ENCODE measurements around the gene CDH1.
"Not testable (repeated sequence)": the region's sequence is repeated elsewhere in the genome, so short reads cannot be mapped to it uniquely, and the experiment has no call there.

CDH1 gene

GRCh38 chr16:68762996-68763756 is 26.1 kb downstream of the CDH1 start:
- DNase-seq: no peak

- DNase-seq: no peak
Observed at GRCh38 chr16:68764862-68765261, 27.8 kb downstream of the CDH1 start.

GRCh38 chr16:68767581-68767980 is 30.5 kb downstream of the CDH1 start:
- DNase-seq: no peak

DNA sequence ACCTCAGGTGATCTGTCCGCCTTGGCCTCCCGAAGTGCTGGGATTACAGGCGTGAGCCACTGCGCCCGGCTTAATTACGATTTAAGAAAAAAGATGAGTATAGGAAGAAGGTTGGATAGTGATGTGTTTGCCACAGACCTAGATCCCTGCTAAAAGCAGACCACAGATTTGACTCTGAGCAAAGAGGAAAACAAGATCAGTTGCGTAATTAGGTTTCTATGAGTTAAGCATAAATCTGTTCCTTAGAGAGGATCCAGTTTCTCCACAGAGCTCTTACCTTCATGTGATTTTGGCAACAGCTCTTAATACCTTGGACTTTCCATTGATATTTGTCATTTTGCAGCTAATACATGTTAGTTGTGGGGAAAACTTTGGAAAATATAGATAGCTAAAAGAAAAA is 31.1 kb downstream of the CDH1 start:
- no peak for DNase-seq

GRCh38 chr16:68768771-68769170 is 31.7 kb downstream of the CDH1 start:
- no peak for DNase-seq

DNA sequence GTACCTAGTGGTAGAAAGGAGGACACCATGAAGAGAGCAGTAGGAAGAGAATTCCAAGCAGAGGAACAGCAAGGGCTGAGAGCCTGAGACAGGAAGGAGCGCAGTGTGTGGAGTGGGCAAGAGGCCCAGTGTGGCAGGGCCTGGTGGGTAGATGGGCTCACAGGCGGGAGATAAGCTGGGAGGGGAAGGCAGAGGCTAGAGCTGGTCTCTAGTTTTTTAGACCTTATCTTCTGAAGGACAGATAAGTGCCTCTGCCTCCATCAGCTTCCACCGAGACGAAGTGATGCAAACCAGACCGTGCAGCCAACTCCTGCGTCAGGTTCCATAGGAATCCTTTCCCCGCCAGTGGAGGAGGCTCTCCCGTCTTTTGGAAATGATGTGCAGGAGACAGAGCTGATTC is 33.6 kb downstream of the CDH1 start:
- no peak for DNase-seq

GRCh38 chr16:68772030-68772681 is 35.1 kb downstream of the CDH1 start:
- no peak for DNase-seq

DNA sequence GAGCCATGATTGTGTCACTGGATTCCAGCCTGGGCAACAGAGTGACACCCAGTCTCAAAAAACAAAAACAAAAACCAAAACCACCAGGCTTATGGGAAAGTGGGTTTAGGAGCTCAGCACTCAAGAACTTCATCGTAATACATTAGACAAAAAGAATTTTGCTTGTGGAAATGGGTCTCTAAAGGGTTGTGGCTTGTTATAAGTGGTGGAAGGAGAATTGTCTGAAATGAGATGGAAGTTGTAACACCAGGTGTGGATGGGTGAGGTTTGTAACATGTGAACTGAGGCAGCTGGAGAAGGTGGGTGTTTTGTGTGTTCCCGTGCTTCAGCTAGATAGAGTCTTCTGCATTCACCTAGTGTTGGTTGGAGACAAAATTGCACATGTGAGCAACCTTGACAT is 35.8 kb downstream of the CDH1 start:
- DNase-seq: no peak

GRCh38 chr16:68774982-68775634 is 38.0 kb downstream of the CDH1 start:
- DNase-seq: no peak

DNA sequence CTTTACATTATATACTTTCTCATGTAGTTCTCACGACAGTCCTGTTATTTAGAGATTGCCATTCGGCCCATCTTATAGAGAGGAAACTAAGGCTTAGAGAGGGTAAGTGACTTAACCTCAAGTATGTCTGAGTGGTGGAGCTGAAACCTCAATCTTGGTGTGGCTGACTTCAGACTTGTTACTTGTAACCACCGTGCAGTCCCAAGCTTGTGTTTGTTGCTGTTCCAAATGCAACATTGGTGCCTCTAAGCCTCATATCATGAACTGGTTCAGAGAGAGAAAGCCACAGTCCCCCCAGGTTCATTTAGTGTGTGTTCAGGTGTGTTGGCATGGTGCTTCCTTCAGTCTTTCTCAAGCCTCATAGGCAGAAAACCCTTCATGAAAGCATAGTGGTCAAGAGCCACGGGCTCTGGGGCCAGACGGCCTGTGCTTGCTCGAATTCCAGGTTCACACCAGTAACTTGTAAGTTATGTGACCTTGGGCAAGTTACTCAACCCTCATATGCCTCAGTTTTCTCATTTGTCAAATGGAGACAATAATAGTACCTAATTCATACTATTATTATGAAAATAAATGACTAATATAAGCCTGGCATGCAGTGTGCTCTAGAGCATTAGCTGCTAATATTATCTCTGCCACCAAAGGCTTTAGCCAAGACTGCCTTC is 39.9 kb downstream of the CDH1 start:
- no peak for DNase-seq

DNA sequence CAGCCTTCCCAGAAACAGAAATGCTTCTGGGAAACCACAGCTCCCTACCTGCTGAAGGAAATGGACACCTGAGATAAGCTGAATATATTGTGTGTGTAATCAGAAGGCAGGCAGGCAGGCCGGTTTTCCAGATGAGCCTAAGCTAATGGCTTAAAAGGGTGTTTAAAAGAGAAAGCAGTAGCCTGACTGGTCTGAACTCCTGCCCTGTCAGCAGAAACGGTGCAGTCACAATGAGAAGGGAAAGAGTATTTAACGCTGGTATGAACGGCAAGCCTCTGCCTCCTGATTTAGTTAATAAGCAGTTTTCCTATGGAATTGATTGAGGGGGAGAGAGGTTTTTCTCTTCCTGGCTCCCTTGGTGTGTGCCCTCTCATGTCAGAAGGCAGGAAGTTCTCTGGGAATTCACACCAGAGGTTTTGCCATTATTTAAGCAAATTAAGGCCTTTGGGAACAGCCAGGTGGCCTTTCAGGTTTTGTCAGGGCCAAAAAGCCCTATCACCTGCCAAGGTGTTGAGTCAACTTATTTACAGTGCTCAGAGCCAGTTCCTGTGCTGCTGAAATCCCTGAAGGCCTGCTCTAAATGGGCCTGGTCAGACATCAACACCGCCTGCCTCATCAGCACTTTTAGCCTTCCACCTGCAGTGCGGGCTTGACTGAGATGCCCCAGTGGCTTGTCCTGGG is 41.6 kb downstream of the CDH1 start:
- no peak for DNase-seq

DNA sequence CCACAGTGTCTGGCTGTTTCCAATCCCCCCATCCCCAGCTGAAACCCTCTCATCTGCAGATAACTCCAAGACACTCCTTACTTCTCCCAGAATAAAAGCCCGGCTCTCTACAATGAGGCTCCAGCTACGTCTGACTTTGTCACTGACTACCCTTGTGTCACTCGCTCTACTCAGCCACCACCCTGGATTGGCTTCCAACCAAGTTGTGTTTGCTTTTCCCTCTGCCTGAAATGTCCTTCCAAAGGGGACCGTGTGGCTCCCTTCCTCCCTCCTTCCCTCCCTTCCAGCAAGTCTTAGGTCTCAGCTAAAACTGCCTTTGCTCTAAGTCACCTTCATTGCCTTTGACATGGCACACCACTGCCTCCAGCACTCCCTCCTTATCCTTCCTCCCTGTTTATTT is 42.8 kb downstream of the CDH1 start:
- no peak for DNase-seq

DNA sequence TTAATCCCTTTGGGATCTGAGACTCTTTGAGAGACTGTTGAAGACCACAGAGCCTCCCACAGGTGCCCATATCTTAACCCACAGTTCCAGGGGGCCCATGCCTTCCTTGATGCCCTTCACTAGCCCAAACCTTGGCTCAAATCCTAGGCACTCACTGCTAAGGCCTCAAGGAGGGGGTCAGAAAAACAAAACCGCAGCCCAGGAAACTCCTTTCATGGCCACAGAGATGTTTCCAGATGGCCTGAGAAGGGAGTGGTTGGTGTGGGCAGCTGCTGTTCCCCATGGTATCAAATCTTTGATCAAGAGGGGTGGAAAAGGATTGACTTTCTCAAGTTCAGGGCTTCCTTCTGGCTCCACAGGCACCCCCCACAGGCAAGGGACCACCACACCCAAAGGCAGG is 44.7 kb downstream of the CDH1 start:
- no peak for DNase-seq

GRCh38 chr16:68782198-68783174 is 45.4 kb downstream of the CDH1 start:
- no peak for DNase-seq

DNA sequence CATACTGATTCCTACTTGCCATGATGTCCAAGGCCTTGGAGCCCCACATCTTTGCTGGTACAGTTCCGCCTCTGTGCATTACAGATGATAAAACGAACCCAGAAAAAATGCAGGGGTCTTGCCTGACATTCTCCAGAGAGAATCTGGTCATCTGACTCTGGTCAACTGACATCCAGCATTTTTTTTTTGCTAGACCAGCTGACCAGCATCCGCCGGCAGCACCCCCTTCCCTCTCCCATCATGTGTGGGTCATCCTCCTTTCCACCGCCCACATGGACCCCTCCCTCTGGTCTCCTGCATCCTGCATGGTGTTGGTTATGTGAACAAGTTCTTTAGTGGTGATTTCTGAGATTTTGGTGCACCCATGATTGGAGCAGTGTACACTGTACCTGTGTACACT is 47.1 kb downstream of the CDH1 start:
- DNase-seq: no peak

- DNase-seq: no peak
Observed at GRCh38 chr16:68784721-68785120, 47.6 kb downstream of the CDH1 start.

DNA sequence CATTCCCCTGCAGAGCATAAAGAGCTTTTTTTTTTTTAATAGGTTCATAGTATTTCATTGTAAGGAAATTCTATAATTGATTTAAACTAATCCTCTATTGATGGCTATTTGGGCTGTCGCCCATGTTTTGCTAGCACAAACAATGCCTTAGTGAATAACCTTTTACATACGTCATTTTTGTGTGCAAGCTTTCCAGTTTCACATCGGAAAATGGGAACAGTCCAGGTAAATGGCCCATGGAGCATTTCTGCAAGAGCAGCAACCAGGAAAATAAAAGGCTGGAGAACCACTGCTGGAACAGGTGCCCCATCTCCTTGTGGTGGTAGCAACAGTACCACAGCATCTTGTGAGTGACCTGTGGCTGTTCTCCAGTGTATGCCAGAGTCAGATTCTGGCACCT is 48.6 kb downstream of the CDH1 start:
- DNase-seq: no peak

DNA sequence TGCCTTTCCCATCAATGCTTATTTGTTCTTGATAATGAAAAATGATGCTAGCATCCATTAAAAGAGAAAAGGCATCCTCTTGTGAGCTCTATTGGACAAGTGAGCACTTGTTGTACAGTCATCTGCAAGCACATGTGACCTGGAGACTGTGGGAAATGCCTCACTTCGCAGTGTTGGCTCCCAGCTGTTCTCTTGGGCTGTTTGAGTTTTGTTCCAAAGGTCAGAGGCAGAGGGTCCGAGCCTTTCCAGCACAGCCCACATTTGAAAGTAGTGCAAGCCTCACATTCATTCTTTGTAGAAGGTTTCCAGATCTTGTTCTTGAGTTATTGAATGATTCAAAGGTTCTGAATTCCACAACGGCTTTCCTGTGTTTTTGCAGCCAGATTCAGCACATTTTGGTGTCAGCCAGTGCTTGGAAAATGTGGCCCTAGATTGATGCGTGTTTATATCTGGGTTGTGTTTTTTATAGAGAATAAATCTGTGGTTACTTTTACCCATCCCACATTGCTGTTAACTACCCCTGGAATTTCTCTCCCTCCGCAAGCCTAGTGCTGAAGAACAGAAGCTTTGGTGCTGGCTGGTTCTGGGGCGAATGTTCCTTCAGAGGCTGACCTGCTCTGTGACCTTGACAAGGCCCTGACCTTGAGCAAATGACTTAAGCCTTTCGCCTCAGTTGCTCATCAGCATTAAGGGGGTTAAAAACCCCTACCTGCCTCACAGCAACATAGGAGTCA is 49.8 kb downstream of the CDH1 start:
- no peak for DNase-seq

GRCh38 chr16:68787419-68787807 is 50.3 kb downstream of the CDH1 start:
- DNase-seq: not testable (repeated sequence)

DNA sequence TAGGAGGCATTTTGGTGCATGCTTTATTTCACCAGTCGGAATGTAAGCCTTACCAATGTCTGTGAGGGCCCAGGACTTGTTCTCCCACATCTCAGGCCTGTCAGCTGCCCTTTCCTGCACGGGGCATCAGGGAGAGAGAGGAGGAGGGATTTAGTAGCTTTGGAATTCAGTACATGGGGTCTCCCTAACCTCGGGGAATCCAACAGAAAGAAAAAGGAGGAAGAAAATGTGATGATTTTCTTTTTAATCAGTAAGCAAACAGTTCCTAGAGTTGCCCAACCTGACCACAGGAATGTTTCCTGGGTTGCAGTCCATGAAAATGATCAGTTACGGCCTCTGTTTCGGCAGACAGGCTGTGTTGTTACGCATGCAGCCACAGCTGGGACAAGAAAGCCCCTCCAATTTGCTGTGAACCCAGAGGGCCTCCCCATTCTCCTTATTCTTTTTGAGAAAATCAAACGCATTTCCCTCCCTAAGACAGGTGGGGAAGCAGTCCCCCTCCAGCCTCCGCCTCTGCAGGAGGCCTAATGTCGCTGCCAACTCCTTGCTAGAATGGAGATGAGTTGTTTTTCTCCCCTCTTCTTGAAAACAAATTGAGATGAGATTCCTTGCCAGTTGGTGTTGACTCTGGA is 53.2 kb downstream of the CDH1 start:
- DNase-seq: no peak

DNA sequence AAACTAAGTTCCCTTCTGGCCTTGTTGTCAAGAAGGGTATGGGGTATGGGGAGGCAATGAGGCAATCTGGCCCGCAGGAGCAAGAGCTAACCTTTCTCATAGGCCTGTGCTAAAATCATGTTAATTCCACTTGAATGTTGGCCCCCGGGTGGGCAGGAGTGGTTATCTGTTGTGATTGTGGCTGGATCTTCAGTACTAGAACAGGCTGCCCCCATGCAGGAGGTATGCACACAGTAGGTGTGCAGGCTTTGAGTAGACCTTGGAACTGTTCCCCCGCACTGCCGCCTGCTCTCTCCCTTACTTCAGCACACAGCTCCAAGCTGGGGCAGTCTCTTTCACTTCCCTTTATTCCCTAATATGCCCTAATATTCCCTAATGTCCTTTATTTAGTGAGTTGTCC is 53.9 kb downstream of the CDH1 start:
- no peak for DNase-seq
